Neutrophil (primary cell): Measurements from ENCODE around the gene ZNF830.
"Not testable (repeated sequence)": the region's sequence is repeated elsewhere in the genome, so short reads cannot be mapped to it uniquely, and the experiment has no call there.

ENCODE experiments used
- H3K27ac ChIP-seq: fragments of 200-600 bp; sonication (generic); 2 replicates; pipeline ENCODE4 v1.5.1; 2016; ENCODE audit warnings: mild to moderate bottlenecking, moderate library complexity
- H3K27me3 ChIP-seq: fragments of 200-600 bp; sonication (generic); 2 replicates; pipeline ENCODE4 v1.6.0; 2016; ENCODE audit warnings: mild to moderate bottlenecking
- H3K36me3 ChIP-seq: fragments of 200-600 bp; sonication (generic); 2 replicates; pipeline ENCODE4 v1.5.1; 2017
- H3K4me1 ChIP-seq, 2 experiments: fragments of 200-600 bp in 1 of 2; sonication (generic) in 1 of 2; 1 replicate in 1 of 2; 2 replicates in 1 of 2; pipeline versions ENCODE4 v1.5.1 to v1.6.1; 2013 to 2016; ENCODE audit warnings: low read depth in 1 of 2, low read length in 1 of 2, mild to moderate bottlenecking in 1 of 2, moderate library complexity in 1 of 2; ENCODE audit not compliant: control insufficient read depth in 1 of 2, insufficient read depth in 1 of 2
- H3K4me3 ChIP-seq, 2 experiments: fragments of 200-600 bp in 1 of 2; sonication (generic) in 1 of 2; 1 replicate in 1 of 2; 2 replicates in 1 of 2; pipeline ENCODE4 v1.5.1; 2013 to 2016; ENCODE audit warnings: low read depth in 1 of 2, low read length in 1 of 2, mild to moderate bottlenecking in 1 of 2, moderate library complexity in 1 of 2
- H3K9me3 ChIP-seq: fragments of 200-600 bp; sonication (generic); 2 replicates; pipeline ENCODE4 v1.5.1; 2016
- CTCF ChIP-seq: fragments of 200-600 bp; sonication (generic); IDR thresholded peaks from 2 replicates; pipeline ENCODE4 v1.5.1; 2016; ENCODE audit warnings: antibody characterized with exemption

ZNF830 gene

GRCh38 chr17:34993031-34993430, 31.7 kb downstream of the ZNF830 start:
- H3K27ac ChIP-seq = peak overlapping the region; percentile 80
- H3K4me3 ChIP-seq = peak overlapping the region in 1 of 2 experiments; percentile 19
- H3K9me3 ChIP-seq = no peaks in the 10 kb centered on the region
- H3K4me1 ChIP-seq = peaks cover 96 to 99% of the 10 kb centered on the region in 2 experiments
- no peak for TF ChIP-seq CTCF
- no peaks in the 10 kb centered on the region for H3K36me3 ChIP-seq
- no peaks in the 10 kb centered on the region for H3K27me3 ChIP-seq

- Histone ChIP-seq H3K4me3 (no peak overlapping the region), H3K27me3 (no peaks in the 10 kb centered on the region), H3K4me1 (peaks cover 77 to 79% of the 10 kb centered on the region in 2 experiments), H3K36me3 (peaks cover 13% of the 10 kb centered on the region), H3K27ac (peak overlapping the region; percentile 84), H3K9me3 (no peaks in the 10 kb centered on the region)
- TF ChIP-seq CTCF = no peak
Observed at GRCh38 chr17:34996422-34997285, 35.3 kb downstream of the ZNF830 start.

- Histone ChIP-seq H3K36me3 (peaks cover 18% of the 10 kb centered on the region), H3K27ac (peak overlapping the region; percentile 84), H3K4me3 (no peak overlapping the region), H3K9me3 (no peaks in the 10 kb centered on the region), H3K4me1 (peaks cover 70 to 77% of the 10 kb centered on the region in 2 experiments), H3K27me3 (no peaks in the 10 kb centered on the region)
- TF ChIP-seq CTCF = no peak
Observed at GRCh38 chr17:34997355-34997862, 36.1 kb downstream of the ZNF830 start.

GRCh38 chr17:34998205-34998604, 36.9 kb downstream of the ZNF830 start:
- TF ChIP-seq CTCF = peak; percentile 87
- peaks cover 23% of the 10 kb centered on the region for H3K36me3 ChIP-seq
- peak overlapping the region; percentile 84 for H3K27ac ChIP-seq

GRCh38 chr17:34999456-34999855, 38.1 kb downstream of the ZNF830 start:
- H3K4me3 ChIP-seq = no peak overlapping the region
- peaks cover 65 to 74% of the 10 kb centered on the region in 2 experiments for H3K4me1 ChIP-seq
- no peaks in the 10 kb centered on the region for H3K9me3 ChIP-seq
- no peaks in the 10 kb centered on the region for H3K27me3 ChIP-seq
- TF ChIP-seq CTCF = no peak
- peak overlapping the region; percentile 84 for H3K27ac ChIP-seq
- peaks cover 31% of the 10 kb centered on the region for H3K36me3 ChIP-seq

More at GRCh38 chr17:34998205-34998604, 36.9 kb downstream of the ZNF830 start:
- H3K27me3 ChIP-seq = no peaks in the 10 kb centered on the region
- H3K4me3 ChIP-seq = no peak overlapping the region
- peaks cover 70 to 77% of the 10 kb centered on the region in 2 experiments for H3K4me1 ChIP-seq
- no peaks in the 10 kb centered on the region for H3K9me3 ChIP-seq

GRCh38 chr17:35000965-35001364, 39.6 kb downstream of the ZNF830 start:
- H3K4me3 ChIP-seq, H3K27ac ChIP-seq, H3K9me3 ChIP-seq, H3K27me3 ChIP-seq: not testable (repeated sequence)
- Histone ChIP-seq H3K4me1 (peaks cover 49 to 59% of the 10 kb centered on the region in 2 experiments), H3K36me3 (peaks cover 42% of the 10 kb centered on the region)
